NCI-H1417 treated with DMSO at 0.1 percent for 48 hours (cell line): ENCODE results near the gene RAB11FIP3.

Source experiments
- DNase-seq: peaks from one replicate; lab custom pipeline; 2025; lab: John Stamatoyannopoulos, UW

Gene RAB11FIP3

DNA sequence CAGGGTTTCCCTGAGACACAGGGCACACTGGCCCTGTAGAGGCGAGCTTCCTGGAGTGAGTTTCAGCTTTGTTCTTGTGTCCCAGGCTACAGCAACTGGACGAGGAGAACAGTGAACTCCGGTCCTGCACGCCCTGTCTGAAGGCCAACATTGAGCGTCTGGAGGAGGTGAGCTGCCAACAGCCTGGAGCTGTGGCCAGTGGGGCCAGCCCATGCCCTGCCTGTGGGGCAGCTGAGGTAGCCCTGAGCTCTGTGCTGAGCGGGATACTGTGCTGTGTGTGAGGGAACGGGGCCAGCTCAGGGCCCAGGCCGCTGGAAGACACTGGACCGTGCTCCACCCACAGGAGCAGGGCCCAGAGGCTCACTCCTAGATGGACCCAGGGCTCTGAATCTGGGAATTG, 93.4 kb downstream of the RAB11FIP3 start:
- DNase-seq: no peak

DNA sequence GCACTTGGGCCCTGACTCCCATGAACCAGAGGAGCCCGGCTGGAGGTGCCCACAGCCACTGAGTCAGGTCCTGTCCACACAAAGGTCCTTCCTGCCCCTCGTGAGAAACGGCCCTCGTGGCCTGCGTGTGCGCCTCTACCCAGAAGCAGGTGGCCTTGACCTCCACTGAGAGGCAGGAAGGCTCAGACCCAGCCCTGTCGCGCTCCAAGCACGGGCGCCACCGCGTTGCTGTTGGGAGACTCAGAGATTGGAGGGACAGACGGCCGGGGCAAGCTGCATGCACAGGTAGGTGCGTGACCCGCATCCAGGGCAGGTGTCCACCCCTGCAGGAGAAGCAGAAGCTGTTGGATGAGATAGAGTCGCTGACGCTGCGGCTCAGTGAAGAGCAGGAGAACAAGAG, 94.0 kb downstream of the RAB11FIP3 start:
- DNase-seq: no peak

DNA sequence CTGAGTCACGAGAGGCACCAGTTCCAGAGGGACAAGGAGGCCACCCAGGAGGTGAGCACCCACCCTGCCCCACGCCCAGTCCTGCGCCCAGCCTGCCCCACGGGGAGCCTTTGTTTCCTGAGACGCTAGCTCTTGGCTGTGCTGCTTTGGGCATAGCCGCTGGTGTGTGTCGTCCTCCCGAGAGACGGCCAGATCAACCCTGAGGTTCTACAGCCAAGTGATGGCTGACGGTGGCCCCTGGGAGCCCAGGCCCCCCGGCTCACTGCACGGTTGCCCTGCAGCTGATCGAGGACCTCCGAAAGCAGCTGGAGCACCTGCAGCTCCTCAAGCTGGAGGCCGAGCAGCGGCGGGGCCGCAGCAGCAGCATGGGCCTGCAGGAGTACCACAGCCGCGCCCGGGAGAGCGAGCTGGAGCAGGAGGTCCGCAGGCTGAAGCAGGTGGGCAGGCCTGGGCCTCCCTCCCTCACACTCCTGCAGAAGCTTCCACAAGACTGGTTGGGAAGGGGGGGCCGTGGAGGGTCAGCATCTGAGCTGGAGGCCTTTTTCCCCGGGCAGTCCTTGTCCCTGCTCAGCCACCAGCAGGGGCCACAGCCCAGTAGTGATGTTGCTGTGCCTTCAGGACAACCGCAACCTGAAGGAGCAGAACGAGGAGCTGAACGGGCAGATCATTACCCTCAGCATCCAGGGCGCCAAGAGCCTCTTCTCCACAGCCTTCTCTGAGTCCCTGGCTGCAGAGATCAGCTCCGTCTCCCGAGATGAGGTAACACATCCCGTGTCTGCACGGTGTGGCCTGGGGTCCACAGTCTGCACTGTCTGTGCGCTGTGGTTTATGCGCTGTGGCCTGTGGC, 94.6 kb downstream of the RAB11FIP3 start:
- DNase-seq: no peak

DNA sequence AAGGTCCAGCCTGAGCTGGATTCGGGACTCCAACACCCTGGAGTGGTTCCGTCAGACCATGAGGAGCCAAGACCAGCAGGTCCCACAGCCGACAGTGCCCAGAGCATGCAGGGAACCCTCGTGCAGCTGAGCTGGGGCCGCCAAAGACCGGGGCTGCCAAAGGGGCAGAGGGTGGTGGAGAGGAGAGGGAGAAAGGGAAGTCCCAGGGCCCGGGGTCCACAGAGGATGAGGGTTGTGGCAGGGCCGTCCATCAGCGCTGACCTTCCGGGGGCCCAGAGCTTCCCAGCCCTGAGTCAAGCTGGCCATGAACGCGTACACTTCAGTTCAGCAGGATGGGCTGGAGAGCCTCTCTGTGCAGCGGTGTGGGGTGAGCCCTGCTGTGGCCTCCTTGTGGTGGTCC, 95.4 kb downstream of the RAB11FIP3 start:
- no peak for DNase-seq

DNA sequence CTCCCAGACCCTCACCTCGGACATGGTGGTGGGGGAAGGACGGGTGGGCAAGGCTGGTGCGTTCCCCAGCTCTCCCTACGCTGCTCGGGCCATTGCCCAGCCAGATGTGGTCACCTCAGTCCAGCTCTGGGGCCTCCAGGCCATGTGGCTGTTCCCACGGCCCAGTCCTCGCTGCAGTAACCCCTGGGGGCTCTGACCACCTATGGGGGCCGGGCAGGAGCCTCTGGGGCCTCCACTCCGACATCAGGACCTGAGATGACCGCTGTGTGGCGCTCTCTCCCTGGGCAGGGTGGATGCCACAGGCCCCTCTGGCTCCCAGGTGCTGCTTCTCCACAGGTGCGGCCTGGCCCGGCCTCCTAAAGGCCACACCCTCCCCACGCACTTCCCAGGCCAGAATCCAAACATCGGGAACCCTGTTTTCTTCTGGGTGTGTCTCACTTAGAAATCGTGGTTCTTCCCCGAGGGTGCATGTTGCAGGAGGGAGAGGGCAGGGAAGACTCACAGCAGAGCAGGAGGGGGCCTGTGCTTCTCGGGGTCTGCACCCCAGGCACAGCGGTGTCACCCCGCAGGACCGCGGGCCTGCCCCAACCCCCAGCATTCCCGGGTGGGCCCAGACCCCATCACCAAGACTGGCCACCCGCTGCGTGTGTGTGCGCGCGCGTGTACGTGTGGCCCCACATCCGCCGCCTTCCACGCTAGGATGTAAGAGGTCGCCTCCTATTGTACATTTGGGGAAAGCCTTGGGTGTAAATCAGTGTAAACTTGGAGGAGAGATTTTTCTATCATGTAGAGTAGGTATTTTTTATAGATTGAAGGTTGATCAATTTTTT, 96.1 kb downstream of the RAB11FIP3 start:
- DNase-seq: no peak

DNA sequence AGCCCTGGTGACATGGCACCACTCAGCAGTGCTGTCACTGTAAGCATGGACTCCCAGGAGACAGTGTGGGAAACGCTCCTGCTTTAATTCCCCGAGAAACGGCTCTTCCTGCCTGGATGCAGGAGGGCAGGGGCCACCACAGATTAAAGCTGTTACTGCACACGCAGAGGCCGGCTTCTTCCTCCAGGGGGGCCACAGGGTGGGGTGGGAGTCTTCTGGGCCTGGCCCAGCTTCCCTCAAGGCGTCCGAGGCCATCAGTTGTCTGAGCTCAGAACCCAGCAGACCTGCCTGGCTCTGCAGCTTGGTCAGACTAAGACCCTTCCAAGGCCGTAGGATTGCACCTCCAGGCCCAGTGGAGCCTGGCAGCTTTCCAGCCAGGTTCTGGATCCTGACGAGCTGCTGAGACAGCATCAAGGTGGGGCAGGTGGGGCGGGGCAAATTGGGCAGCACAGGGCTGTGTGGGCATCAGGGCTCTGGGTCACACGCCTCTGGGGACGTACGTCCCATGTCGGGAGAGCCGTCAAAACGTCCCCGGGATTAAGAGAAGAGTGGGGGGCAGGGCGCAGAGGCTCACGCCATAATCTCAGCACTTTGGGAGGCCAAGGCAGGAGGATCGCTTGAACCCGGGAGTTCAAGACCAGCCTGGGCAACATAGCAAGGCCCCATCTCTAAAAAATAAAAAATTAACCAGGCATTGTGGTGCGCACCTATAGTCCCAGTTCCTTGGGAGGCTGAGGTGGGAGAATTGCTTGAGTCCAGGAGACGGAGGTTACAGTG, 97.1 kb downstream of the RAB11FIP3 start:
- no peak for DNase-seq

DNA sequence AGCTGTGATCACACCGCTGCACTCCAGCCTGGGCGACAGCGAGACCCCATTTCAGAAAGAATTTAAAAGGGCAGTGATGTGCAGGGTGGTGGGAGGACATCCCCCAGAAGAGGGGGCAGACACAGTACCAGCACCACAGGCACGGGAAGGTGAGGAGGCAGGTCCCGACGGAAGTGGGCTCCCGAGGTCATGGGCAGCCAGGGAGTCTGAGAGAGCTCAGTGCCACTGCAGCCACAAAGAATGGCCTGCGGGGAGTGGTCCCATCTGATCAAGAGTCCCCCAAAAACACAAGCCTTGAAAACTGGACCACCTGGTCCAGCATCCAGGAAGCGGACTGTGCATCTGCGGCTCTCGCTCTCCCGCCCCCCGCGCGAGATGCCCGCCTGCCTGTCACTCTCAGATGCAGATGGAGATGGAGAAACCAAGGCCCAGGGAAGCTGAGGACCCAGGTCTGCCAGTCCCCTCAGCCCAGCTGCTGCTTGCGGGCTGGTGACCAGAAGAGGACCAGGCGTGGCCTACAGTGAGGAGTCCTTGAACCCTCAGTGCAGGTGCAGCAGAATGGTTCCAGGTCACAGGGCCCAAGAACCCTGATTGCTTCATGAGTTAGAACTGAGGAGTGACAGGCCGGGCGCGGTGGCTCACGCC, 97.8 kb downstream of the RAB11FIP3 start:
- no peak for DNase-seq

DNA sequence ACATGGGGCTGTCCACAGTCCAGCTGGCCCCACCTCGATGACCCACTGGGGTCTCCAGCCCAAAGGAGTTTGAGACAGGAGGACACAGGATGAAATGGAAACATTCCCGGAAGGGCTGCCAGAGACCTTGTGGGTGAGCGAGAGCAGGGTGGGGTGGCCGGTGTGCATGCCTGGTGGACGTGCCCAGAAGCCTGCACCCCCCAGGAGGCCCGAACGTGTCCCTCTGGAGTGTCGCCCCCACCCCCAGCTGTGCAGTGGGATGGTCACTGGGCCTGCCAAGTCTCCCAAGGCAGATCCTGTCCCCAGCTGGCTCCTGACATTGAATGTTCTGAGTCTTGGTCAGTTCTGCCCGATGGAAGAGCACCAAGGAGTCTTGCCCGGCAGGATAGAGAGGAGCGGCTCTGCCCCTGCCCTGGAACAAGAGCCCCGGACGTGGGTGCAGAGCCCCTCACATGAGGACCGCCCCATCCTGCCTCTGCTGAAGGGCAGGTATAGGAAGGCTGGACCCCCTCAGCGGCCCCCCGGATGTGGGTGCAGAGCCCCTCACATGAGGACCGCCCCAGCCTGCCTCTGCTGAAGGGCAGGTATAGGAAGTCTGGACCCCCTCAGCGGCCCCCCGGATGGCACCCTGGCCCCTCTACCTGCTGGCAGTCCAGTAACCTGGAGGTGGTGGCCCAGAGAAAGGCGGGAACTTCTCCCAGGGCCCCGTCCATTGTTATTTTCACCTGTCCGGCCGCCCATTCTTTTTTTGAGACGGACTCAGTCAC, 99.0 kb downstream of the RAB11FIP3 start:
- no peak for DNase-seq

DNA sequence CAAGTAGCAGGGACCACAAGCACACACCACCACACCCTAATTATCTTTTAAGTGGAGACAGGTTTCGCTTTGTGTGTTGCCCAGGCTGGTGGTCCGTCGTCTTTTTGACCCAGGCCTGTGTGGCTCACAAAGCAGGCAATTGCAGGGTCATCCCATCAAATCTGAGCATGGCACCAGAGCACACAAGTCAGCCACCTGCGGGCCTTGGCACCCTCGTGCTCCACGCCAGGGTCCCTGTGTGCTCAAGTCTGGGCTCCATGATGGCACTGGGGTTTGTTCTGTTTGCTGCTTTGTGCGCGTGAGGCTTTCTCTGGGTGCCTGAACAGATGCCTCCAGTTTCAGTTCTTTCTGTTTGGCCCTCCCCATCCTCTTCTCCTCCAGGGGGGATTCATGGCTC, 99.7 kb downstream of the RAB11FIP3 start:
- DNase-seq: no peak

DNA sequence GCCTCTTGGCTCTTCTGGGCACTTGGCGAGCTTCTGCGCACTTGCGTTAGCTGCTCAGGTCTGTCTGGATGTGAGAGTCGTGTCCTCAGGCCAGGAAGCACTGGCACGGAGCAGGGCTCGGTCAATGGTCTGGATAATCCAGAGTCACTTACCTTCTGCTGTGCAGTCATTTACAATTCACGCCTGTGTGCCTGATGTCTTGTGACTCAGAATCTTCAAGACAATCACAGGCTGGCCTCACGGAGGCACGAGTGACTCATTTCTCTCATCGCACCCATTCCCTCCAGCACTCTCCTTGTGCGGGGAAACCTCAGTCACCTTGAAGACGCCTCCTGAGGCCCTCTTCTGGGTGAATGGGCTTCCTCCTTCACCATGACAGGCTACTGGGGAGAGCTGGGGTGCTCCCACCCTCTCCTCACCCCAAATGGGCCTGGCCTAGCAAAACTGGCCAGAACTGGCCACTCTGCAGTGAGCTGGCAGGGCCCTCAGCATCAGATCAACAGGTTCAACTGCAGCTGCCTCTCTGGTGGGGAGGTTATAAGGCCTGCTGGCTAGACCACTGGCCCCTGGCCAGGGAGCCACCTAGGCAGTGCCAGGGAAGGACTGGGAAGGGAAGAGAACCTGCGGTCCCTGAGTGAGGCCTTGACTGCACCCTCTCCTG, 100.2 kb downstream of the RAB11FIP3 start:
- DNase-seq: no peak

DNA sequence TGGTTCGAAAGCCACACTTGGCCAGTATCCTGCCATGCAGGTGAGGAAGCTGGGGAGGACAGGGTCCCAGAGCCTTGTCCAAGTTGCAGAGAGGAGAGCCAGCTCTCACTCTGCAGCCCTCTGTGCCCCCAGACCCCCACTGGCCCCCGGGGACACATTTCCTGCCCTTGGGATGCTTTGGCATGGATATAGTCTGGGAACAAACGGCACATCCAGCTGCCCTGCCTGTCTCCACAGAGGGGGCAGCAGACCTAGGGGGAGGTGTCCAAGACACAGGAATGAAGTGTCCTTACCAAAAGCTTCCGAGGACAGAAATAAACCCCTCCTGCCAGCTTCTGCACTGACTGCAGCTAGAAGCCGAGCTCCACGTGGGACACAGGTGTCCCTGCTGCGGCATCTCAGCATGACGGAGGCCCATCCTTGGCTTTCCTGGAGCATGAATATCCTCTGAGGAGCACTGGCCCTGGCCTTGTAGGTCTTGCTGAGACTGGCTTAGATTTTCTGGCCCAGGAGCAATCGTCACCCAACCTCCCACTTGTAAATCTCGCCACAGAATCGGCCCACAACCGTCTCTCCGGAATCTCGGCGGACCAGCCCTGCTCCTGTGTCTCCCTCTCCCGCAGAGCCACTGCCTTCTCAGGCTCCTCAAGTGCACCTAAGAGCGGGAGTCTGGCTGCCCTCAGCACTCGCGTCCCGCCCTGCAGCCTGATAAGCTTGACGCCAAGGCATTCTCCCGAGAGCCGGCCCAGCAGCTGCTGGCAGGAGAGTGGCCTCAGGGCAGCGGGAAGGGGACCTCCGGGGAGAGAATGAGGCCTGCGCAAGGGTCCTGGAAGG, 100.9 kb downstream of the RAB11FIP3 start:
- DNase-seq: no peak

DNA sequence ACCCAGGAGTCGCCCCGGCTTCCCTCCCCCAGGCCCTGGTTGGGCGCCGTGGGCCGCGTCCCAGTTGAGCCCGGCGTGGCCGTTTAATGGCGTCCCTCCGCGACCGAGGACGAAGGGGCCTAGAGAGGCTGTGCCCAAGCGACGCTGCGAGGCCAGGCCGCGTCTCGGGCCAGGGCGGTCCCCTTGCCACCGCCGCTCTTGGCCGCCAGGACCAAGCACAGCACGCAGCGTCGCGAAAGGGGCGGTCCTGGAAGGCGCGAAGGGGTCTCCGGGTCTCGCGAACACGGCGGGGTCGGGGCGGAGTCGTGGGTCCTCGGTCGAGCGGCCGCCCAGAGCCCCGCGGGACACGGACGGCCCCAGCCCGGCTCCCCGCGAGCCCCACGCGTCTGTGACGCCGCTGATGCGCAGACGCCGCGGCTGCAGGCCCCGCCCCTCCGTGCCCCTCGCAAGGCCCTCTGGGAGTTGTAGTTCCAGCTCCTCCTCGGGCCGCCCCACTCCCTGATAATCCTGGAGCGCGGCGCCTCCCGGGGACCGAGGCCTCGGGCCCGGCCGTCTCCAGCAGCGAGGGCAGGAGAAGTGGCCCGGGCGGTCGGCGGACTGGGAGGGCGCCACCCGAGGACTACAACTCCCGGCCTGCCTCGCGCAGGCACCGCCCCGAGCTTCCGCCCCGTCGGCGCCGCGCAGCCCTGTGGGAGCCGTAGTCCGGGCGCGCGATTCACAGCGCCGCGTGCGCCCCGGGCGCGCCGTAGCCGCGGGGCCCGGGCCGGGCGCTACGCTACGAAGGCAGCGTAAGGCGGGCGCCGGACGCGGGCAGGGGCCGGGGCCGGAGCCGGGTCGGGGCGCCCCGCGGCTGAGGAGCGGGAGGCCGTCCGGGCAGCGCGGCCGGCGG, 101.8 kb downstream of the RAB11FIP3 start, which contains the start of gene CAPN15:
CAPN15 (plus strand) TSS at position 698 of the 889 bp plus-strand sequence. CDS start 19,127 bp downstream, outside the sequence.
- DNase-seq: peak; percentile 29

DNA sequence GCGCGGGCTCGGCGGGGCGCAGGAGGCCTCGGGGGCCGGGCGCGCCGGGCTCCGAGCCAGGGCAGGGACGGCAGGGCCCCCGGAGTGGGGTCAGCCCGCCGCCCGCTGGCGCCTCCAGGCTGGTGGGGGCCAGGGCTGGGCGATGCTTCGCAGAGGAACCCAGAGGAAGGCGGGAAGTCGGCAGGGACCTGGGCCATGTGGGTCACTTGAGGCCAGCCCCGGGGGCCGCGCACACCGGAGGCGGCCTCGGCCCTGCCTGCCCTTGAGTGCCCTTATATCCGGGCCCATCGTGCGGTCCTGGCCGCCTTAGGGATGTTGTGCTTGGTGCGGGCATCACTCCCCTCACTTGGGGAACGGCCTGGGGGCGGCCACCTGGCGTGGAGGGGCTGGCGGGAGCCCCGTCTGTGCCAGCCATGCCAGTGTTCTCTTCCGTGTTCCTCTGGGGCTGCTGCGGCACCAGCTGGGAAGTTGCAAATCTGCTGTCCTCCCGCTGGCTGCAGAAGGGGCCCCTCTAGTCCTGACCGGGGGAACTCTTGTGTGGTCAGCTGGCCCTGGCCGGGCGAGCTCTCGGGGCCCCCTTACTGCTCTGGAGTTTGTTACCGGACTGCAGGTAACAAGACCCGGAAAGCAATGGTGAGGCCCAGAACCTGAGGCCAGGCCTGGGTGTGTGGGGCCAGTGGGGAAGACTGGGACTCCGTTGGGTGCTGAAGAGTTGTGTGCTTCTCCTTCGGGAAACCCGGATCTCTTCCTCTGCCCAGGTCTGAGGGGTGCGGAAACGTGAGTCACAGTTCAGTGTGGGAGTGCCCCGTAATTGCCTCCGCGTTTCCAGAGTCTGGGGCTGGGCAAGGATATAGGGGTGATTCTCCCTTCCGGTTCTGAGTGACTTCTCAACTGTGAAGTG, 102.9 kb downstream of the RAB11FIP3 start:
- no peak for DNase-seq

DNA sequence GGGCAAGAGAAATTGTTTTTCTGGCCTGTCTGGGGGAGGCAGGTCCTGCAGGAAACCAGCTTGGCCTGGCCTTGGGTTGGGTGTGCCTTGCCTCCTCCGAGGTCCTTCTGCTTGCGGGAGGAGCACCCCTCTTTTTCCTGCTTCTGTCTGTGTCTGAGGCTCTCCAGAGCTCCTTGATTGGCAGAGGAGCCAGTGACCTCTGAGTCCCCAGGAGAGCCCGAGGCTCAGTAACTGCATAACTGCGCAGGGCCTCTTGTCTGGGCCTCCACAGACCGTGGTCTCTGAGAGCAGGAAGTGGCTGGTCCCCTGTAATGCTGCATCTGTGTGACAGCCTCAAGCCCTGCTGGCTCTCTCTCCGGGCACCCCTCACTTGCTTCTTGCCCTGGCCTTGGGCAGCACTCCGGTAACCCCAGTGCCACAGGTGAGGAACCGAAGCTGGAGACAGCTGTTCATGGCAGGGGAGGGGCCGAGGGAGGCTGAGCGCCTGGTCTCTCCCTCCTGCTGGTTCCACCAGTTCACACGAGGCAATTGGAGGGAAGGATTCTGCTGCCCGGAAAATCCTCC, 103.6 kb downstream of the RAB11FIP3 start:
- DNase-seq: no peak

DNA sequence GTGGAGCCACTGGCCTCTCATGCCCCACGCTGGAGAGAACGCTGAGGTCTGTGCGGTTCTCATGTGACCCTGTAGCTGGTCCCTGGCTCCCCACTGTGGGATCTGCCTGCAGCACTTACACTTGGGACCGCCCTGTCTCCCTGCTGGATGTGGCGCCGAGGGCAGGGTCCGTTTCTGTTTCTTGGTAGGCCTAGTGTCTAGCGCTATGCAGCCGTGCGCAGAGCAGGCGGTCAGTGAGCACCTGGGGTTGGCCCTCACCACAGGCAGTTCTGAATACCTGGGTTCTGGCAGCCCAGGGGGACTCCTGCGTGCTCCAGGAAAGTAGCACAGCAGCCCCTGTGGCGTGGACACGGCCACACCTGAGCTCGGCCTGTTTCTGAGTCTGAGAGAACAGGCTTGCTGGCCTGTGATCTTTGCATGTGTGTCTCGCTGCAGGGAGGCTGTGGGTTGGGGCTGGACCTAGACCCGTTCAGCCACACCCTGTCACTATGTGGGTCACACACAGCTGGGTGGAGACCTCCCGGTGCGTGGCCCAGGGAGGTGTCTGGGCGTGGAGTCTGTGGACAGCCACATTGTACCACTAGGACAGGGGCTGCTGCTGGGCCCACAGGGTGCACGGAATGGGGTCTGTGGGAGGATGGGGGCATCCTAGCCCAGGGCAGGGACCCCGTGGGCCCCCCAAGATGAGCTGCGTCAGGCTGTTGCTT, 104.8 kb downstream of the RAB11FIP3 start:
- DNase-seq: no peak

DNA sequence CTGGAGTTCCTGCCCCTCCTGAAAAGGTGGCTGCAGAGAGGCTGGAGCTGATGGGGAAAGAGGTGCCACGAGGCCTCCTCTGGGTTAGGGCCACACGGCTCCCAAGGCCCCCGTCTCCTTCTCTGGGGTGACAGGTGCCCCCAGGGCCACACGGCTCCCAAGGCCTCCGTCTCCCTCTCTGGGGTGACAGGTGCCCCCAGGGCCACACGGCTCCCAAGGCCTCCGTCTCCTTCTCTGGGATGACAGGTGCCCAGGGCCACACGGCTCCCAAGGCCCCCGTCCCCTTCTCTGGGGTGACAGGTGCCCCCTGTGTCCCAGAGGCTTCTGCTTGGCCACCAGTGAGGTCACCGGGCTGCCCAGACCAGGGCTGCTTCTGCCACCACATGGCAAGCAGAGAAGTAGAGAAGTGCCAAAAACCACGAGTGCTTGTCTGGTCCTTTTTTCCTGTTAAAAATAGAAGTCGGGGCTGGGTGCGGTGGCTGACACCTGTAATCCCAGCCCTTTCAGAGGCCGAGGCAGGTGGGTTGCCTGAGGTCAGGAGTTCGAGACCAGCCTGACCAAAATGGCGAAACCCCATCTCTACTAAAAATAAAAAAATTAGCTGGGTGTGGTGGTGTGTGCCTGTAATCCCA, 106.2 kb downstream of the RAB11FIP3 start:
- DNase-seq: no peak
